Loucy (cell line): ENCODE results near the gene RPS8.

Source experiments
- H2AFZ ChIP-seq: fragments of 200-600 bp; sonication (generic); 2 replicates; pipeline ENCODE4 v1.6.0; 2016; ENCODE audit warnings: antibody characterized with exemption, mild to moderate bottlenecking, low read length, moderate library complexity
- H3F3A ChIP-seq: fragments of 200-600 bp; 2 replicates; pipeline ENCODE4 v1.6.0; 2016; ENCODE audit warnings: antibody characterized with exemption, low read depth, mild to moderate bottlenecking
- H3K27me3 ChIP-seq: fragments of 200-600 bp; sonication (generic); 2 replicates; pipeline ENCODE4 v1.6.1; 2014; ENCODE audit warnings: low read length, mild to moderate bottlenecking; ENCODE audit not compliant: insufficient read depth, poor library complexity, severe bottlenecking
- H3K36me3 ChIP-seq: fragments of 200-600 bp; sonication (generic); 2 replicates; pipeline ENCODE4 v1.6.1; 2016; ENCODE audit warnings: low read length; ENCODE audit not compliant: insufficient read depth
- H3K4me1 ChIP-seq: fragments of 200-600 bp; sonication (generic); 2 replicates; pipeline ENCODE4 v1.5.1; 2014; ENCODE audit warnings: low read length, mild to moderate bottlenecking; ENCODE audit not compliant: insufficient read depth, poor library complexity, severe bottlenecking
- H3K4me2 ChIP-seq: fragments of 200-600 bp; sonication (generic); 2 replicates; pipeline ENCODE4 v1.6.0; 2014; ENCODE audit warnings: antibody characterized with exemption, low read length, low read depth, mild to moderate bottlenecking; ENCODE audit not compliant: poor library complexity, severe bottlenecking
- H3K4me3 ChIP-seq: fragments of 200-600 bp; sonication (generic); 2 replicates; pipeline ENCODE4 v1.5.1; 2014; ENCODE audit warnings: low read length, mild to moderate bottlenecking, mixed read lengths; ENCODE audit not compliant: poor library complexity, severe bottlenecking
- H3K79me2 ChIP-seq: fragments of 200-600 bp; sonication (generic); 2 replicates; pipeline ENCODE4 v1.6.1; 2014; ENCODE audit warnings: low read length; ENCODE audit not compliant: insufficient read depth
- H3K9ac ChIP-seq: fragments of 200-600 bp; sonication (generic); 2 replicates; pipeline ENCODE4 v1.6.0; 2014; ENCODE audit warnings: mild to moderate bottlenecking, low read depth, low read length, moderate library complexity; ENCODE audit not compliant: poor library complexity, severe bottlenecking
- H3K9me2 ChIP-seq: fragments of 200-600 bp; sonication (generic); replicated peaks from 2 replicates; pipeline ENCODE4 v1.6.1; 2016; ENCODE audit warnings: low read depth, low read length, mixed read lengths
- H3K9me3 ChIP-seq: fragments of 200-600 bp; sonication (generic); 2 replicates; pipeline ENCODE4 v1.6.1; 2014; ENCODE audit warnings: mild to moderate bottlenecking, antibody characterized with exemption, low read length, low read depth; ENCODE audit not compliant: insufficient read depth
- H4K20me1 ChIP-seq: fragments of 200-600 bp; sonication (generic); 2 replicates; pipeline ENCODE4 v1.6.0; 2014; ENCODE audit warnings: antibody characterized with exemption, low read length, mild to moderate bottlenecking; ENCODE audit not compliant: insufficient read depth, poor library complexity, severe bottlenecking
- EZH2phosphoT487 ChIP-seq: fragments of 200-600 bp; IDR thresholded peaks from 2 replicates; pipeline ENCODE4 v1.6.1; 2018; ENCODE audit warnings: antibody characterized with exemption, mild to moderate bottlenecking, moderate library complexity, borderline replicate concordance
- TF ChIP-seq, protein P1 (sequence below): fragments of 200-600 bp; sonication (generic); conservative IDR thresholded peaks from 2 replicates; pipeline ENCODE4 v1.5.1; 2014; ENCODE audit warnings: mild to moderate bottlenecking, antibody characterized with exemption, low read length

RPS8 gene

GRCh38 chr1:44805311-44806024 lies 30.1 kb downstream of the RPS8 start:
- Histone ChIP-seq H4K20me1 (no peaks in the 10 kb centered on the region), H3K9ac (no peak overlapping the region), H3F3A (no peaks in the 10 kb centered on the region), H3K79me2 (peaks cover 4% of the 10 kb centered on the region), H2AFZ (no peak overlapping the region), H3K36me3 (no peaks in the 10 kb centered on the region), H3K4me2 (no peak overlapping the region), H3K4me1 (peaks cover 25% of the 10 kb centered on the region), H3K9me3 (no peaks in the 10 kb centered on the region), H3K9me2 (no peaks in the 10 kb centered on the region), H3K4me3 (no peak overlapping the region), H3K27me3 (no peaks in the 10 kb centered on the region)
- TF ChIP-seq, protein P1, sequence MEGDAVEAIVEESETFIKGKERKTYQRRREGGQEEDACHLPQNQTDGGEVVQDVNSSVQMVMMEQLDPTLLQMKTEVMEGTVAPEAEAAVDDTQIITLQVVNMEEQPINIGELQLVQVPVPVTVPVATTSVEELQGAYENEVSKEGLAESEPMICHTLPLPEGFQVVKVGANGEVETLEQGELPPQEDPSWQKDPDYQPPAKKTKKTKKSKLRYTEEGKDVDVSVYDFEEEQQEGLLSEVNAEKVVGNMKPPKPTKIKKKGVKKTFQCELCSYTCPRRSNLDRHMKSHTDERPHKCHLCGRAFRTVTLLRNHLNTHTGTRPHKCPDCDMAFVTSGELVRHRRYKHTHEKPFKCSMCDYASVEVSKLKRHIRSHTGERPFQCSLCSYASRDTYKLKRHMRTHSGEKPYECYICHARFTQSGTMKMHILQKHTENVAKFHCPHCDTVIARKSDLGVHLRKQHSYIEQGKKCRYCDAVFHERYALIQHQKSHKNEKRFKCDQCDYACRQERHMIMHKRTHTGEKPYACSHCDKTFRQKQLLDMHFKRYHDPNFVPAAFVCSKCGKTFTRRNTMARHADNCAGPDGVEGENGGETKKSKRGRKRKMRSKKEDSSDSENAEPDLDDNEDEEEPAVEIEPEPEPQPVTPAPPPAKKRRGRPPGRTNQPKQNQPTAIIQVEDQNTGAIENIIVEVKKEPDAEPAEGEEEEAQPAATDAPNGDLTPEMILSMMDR: no peak
- no peak for TF ChIP-seq EZH2phosphoT487

GRCh38 chr1:44806025-44806703 lies 30.8 kb downstream of the RPS8 start:
- no peaks in the 10 kb centered on the region for H3F3A ChIP-seq
- no peak overlapping the region for H3K4me3 ChIP-seq
- no peak overlapping the region for H2AFZ ChIP-seq
- no peak for TF ChIP-seq EZH2phosphoT487
- TF ChIP-seq, protein P1: no peak
- H3K27me3 ChIP-seq: no peaks in the 10 kb centered on the region
- no peak overlapping the region for H3K4me2 ChIP-seq
- peaks cover 25% of the 10 kb centered on the region for H3K4me1 ChIP-seq
- H4K20me1 ChIP-seq: no peaks in the 10 kb centered on the region
- no peaks in the 10 kb centered on the region for H3K79me2 ChIP-seq
- no peaks in the 10 kb centered on the region for H3K9me2 ChIP-seq
- no peaks in the 10 kb centered on the region for H3K36me3 ChIP-seq
- H3K9me3 ChIP-seq: no peaks in the 10 kb centered on the region
- H3K9ac ChIP-seq: no peak overlapping the region

DNA sequence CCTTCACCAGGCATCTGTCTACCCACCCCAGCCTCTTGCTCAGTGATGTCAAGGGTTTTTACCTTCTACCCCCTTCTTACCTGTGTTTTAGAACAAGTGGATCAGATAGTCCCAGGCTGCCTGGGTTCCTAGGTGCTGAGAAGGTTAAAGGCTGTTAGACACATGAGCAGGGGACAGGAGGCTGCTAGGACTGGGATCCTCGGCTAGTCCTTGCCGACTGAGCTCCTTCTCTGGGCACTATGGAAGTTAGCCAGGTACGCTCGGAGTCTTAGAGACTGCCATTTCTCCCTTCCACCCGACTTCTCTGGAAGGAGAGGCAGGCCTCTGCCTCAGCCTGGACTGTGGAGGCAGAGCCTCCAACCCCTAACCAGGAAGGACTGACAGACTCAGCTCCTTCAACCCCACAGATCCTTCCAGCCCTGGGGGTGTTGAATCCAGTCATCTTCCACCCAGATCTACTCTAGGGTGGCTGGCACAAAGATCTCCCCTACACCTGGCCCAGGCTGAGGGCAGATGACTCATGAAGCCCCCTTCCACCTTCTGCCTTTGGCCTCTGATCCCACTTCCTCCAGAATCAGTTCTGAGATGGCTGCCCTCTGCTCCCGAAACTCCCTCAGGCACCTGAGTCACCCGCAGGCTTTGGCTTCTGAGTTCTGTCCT lies 31.5 kb downstream of the RPS8 start, which contains the start of gene DYNLT4:
Gene DYNLT4, minus strand, starts transcription at position 648 of the 660 bp plus-strand sequence. CDS start 683 bp downstream, outside the sequence.
- no peaks in the 10 kb centered on the region for H3K36me3 ChIP-seq
- no peak within 1 kb of the TSS for H3K4me2 ChIP-seq
- H4K20me1 ChIP-seq: no peaks in the 10 kb centered on the region
- H3K9me2 ChIP-seq: no peaks in the 10 kb centered on the region
- no peak within 1 kb of the TSS for H3K4me3 ChIP-seq
- H2AFZ ChIP-seq: no peak within 1 kb of the TSS
- peak within 1 kb of the TSS; percentile 60 for H3K9ac ChIP-seq
- H3K9me3 ChIP-seq: no peaks in the 10 kb centered on the region
- TF ChIP-seq EZH2phosphoT487: no peak
- TF ChIP-seq, protein P1: no peak
- no peaks in the 10 kb centered on the region for H3F3A ChIP-seq
- no peaks in the 10 kb centered on the region for H3K79me2 ChIP-seq
- peaks cover 25% of the 10 kb centered on the region for H3K4me1 ChIP-seq
- no peaks in the 10 kb centered on the region for H3K27me3 ChIP-seq
